Measurements from ENCODE around the gene WDR18. TPM values are rescaled to one million over a fixed set of nuclear protein-coding genes. Genes with fewer than 3 reads are reported as not detected.

Gene WDR18
- total RNA-seq, 1 experiment from 2014 or later = 96.8 TPM

DNA sequence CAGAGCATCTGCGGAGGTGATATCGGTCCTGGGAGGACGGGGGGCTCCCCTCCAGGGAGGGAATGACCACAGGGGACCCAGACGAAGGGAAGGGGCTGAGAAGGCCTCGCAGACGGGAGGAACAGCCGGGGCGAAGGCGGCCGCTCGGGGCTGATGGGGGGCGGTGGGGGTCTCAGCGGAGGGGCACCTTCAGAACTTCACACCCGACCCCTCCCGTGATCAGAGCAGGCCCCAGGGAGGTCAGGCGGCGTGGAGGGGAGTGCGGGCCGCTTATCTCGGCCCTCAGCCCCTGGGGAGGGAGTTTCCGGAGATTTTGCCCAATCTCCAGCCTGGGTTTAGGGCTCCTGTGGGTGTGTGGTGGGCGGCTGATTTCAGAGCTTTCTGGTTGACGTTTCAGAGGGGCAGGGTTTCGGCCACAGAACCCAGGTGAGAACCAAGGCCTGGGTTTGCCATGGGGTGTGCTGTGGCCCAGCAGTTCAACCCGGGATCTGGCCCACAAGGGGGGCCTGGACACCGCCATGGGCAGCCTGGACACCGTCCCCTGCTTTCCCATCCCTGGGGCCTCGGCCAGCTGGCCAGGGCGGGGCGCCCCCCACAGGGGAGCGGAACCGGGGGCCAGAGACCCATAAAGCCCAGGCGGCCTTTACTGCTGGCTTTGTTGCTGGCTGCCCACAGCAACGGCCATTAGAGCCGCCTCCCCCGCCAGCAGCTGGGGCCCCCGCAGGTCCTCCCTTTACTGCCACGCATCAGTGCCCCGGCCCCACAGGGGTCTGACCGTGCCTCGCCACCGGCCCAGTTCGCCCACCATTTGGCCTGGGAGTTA, 29.3 kb upstream of the WDR18 start:
- CTCF ChIA-PET = interaction anchor here (1.6 kb wide), 1 partner anchor 24 kb away, joined by 5 read pairs; no protein-coding TSS in a partner anchor
- POLR2A ChIA-PET = interaction anchor here (0.5 kb wide), 2 partner anchors 22 to 26 kb away, joined by 3 to 5 read pairs; no protein-coding TSS in a partner anchor
- H3K27ac Mint-ChIP-seq (ENCODE audit: unreplicated experiment) = peak overlapping the region; percentile 96
- peaks cover 7% of the 10 kb centered on the region for H3K4me1 Mint-ChIP-seq (ENCODE audit: low read depth, unreplicated experiment)
- Histone ChIP-seq H3K27me3 (replicated peaks; ENCODE audit: control insufficient read depth, insufficient read depth, low read length) (no peaks in the 10 kb centered on the region), H3K36me3 (ENCODE audit: control insufficient read depth, insufficient read depth, low read length) (peaks cover 7% of the 10 kb centered on the region), H3K4me3 (ENCODE audit: low read depth, low read length) (no peak overlapping the region), H3K9me3 (no peaks in the 10 kb centered on the region), H3K4me1 (peaks cover 80% of the 10 kb centered on the region)
- intact Hi-C loops (cut with micrococcal nuclease; ENCODE audit: unreplicated experiment) = no loop called here
- peak; percentile 55 to 78 for DNase-seq
- H3K4me3 Mint-ChIP-seq (ENCODE audit: unreplicated experiment) = peak overlapping the region; percentile 74
- H3K36me3 Mint-ChIP-seq (ENCODE audit: insufficient read depth, unreplicated experiment) = peaks cover 90% of the 10 kb centered on the region
- no TSS peak for BruUV-seq (replicated peaks)
- TF ChIP-seq CTCF (IDR thresholded peaks at IDR 0.05; ENCODE audit: insufficient read depth in 1 of 2, low read depth in 1 of 2, low read length in 1 of 2, severe bottlenecking in 1 of 2, unreplicated experiment in 1 of 2) = no peak
- H3K27me3 Mint-ChIP-seq (ENCODE audit: insufficient read depth, unreplicated experiment) = no peaks in the 10 kb centered on the region
- no peaks in the 10 kb centered on the region for H3K9me3 Mint-ChIP-seq (ENCODE audit: unreplicated experiment)

- CTCF ChIA-PET = interaction anchor here (0.9 to 1.6 kb wide), 3 partner anchors 23 to 31 kb away, joined by 3 to 5 read pairs (median 3); partner anchors contain the start of gene WDR18
- peak in 1 of 2 experiments; percentile 1 for TF ChIP-seq CTCF (IDR thresholded peaks at IDR 0.05; ENCODE audit: insufficient read depth in 1 of 2, low read depth in 1 of 2, low read length in 1 of 2, severe bottlenecking in 1 of 2, unreplicated experiment in 1 of 2)
- no peaks in the 10 kb centered on the region for H3K27me3 Mint-ChIP-seq (ENCODE audit: insufficient read depth, unreplicated experiment)
- H3K4me1 Mint-ChIP-seq (ENCODE audit: low read depth, unreplicated experiment) = peaks cover 12% of the 10 kb centered on the region
- peaks cover 8% of the 10 kb centered on the region for H3K36me3 ChIP-seq (ENCODE audit: control insufficient read depth, insufficient read depth, low read length)
- H3K9me3 ChIP-seq = no peaks in the 10 kb centered on the region
- intact Hi-C loops (cut with micrococcal nuclease; ENCODE audit: unreplicated experiment) = loop anchor here (1.0 kb wide), 1 partner anchor 31 kb away; no protein-coding TSS in a partner anchor
- BruUV-seq (replicated peaks) = TSS peak; percentile 17
- H3K4me1 ChIP-seq = peaks cover 88% of the 10 kb centered on the region
- POLR2A ChIA-PET = interaction anchor here (0.6 to 1.4 kb wide), 4 partner anchors 28 to 300 kb away, joined by 3 to 8 read pairs (median 4); partner anchors contain the start of gene WDR18
- DNase-seq = peak; percentile 96 to 97
- peak overlapping the region; percentile 96 for H3K27ac Mint-ChIP-seq (ENCODE audit: unreplicated experiment)
- H3K27me3 ChIP-seq (replicated peaks; ENCODE audit: control insufficient read depth, insufficient read depth, low read length) = no peaks in the 10 kb centered on the region
- H3K4me3 Mint-ChIP-seq (ENCODE audit: unreplicated experiment) = peak overlapping the region; percentile 67
- H3K9me3 Mint-ChIP-seq (ENCODE audit: unreplicated experiment) = no peaks in the 10 kb centered on the region
- peak overlapping the region; percentile 22 for H3K4me3 ChIP-seq (ENCODE audit: low read depth, low read length)
- peaks cover 92% of the 10 kb centered on the region for H3K36me3 Mint-ChIP-seq (ENCODE audit: insufficient read depth, unreplicated experiment)
Measured at GRCh38 chr19:955803-956765, 28.1 kb upstream of the WDR18 start.
